MG63 (cell line): ENCODE results near the gene ZNF318. TPM values are rescaled to one million over a fixed set of nuclear protein-coding genes. Genes with fewer than 3 reads are reported as not detected.

Experiments used
- DNase-seq: peaks from one replicate; pipeline ENCODE4 v3.0.0-alpha.2; 2020
- H3K27me3 ChIP-seq: fragments of 250-450 bp; sonication (Bioruptor Pico); 2 replicates; pipeline ENCODE4 v1.5.1; 2020; ENCODE audit warnings: mild to moderate bottlenecking, moderate library complexity
- H3K36me3 ChIP-seq: fragments of 250-450 bp; sonication (Bioruptor Pico); 2 replicates; pipeline ENCODE4 v1.5.1; 2020; ENCODE audit warnings: mild to moderate bottlenecking, moderate library complexity
- H3K4me3 ChIP-seq: fragments of 250-450 bp; sonication (Bioruptor Pico); 2 replicates; pipeline ENCODE4 v1.5.1; 2020; ENCODE audit warnings: mild to moderate bottlenecking, moderate library complexity
- H3K9me3 ChIP-seq: fragments of 250-450 bp; sonication (Bioruptor Pico); 2 replicates; pipeline ENCODE4 v1.5.1; 2020; ENCODE audit warnings: mild to moderate bottlenecking, moderate library complexity
- total RNA-seq: library from RNA; depleted of rRNA; stranded (reverse); fragments of >200 nt; shearing (Covaris generic); gene quantifications from 2 replicates; pipeline ENCODE4 v1.2.3, GENCODE V29; 2014; ENCODE audit warnings: low replicate concordance

The ZNF318 gene
- total RNA-seq, 1 experiment from 2014 or later: 1.3 TPM

DNA sequence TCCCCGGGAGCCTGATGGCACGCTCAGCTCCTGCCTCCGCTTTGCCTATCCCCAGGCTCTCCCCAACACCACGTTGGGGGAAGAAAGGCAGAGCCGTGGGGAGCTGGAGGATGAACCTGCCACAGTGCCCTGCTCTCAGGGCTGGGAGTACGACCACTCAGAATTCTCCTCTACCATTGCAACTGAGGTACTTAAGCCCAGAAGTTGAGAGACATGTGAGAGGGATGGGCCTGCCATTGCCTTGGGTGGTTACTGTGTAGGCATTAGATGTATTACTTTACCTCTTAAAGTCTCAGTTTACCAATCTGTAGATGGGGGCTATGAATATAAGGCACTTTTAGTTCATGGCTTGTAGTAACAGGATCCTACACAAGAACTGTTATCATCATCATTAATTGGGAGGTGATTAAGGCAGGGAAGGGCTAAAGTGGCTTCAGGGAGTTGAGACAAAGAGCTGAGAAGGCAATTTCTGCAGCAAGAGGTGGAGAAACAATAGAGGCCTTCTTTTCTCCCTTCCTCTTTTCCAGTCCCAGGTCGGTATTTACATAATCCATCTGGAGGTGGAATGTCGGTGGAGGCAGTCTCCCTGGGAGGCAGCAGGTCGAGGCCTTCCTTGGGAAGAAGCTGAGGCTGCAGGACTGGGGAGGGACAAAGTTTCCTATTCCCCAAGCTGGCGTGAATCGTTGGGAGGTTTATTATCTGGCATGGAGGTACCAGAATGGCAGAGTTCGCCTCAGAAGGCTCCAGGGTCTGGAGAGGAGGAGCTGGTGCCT, 70.7 kb downstream of the ZNF318 start:
- no peaks in the 10 kb centered on the region for H3K27me3 ChIP-seq
- no peak overlapping the region for H3K4me3 ChIP-seq

DNA sequence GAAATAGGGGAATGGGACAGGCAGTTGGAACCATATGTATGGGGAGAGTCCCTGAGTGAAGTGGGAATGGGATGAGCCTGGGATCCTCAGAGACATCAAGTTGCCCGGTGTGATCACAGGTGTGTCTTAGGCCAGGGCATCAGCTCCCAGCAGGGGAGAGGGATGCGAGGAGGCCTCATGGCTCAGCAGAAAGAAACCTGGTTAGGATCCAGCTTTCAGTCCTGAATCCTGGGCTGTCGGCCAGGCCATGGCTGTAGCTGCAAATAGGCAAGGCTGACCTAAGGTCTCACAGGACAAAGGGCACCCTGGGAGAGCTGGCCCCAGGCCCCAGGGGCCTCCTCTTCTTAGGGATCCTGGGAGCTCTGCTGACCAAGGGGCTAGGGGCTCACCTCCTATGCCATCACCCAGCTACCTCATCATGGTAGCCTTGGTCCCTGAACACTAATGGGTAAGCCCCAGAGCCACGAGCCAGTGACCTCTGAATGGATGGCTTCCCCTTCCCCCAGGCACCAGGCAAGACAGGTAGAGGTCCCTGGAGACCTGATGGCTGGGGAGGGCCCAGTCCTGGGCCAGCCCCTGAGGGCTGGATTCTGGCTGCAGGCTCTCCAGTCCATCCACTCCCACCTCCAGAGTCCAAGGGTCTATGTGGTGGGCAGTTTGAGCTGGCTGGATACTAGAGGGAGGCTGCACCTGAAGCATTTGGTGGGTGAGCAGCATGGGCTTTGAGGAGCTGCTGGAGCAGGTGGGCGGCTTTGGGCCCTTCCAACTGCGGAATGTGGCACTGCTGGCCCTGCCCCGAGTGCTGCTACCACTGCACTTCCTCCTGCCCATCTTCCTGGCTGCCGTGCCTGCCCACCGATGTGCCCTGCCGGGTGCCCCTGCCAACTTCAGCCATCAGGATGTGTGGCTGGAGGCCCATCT, 71.5 kb downstream of the ZNF318 start, which contains the start of gene SLC22A7:
SLC22A7 (plus strand) TSS at position 617 of the 921 bp plus-strand sequence; CDS start at position 716, 99 bp downstream.
- peak; percentile 52 for DNase-seq
- Histone ChIP-seq H3K36me3 (no peaks in the 10 kb centered on the region), H3K9me3 (no peaks in the 10 kb centered on the region), H3K27me3 (no peaks in the 10 kb centered on the region), H3K4me3 (no peak within 1 kb of the TSS)

More for the DNA sequence above, 70.7 kb downstream of the ZNF318 start:
- no peak for DNase-seq
- Histone ChIP-seq H3K36me3 (no peaks in the 10 kb centered on the region), H3K9me3 (no peaks in the 10 kb centered on the region)

DNA sequence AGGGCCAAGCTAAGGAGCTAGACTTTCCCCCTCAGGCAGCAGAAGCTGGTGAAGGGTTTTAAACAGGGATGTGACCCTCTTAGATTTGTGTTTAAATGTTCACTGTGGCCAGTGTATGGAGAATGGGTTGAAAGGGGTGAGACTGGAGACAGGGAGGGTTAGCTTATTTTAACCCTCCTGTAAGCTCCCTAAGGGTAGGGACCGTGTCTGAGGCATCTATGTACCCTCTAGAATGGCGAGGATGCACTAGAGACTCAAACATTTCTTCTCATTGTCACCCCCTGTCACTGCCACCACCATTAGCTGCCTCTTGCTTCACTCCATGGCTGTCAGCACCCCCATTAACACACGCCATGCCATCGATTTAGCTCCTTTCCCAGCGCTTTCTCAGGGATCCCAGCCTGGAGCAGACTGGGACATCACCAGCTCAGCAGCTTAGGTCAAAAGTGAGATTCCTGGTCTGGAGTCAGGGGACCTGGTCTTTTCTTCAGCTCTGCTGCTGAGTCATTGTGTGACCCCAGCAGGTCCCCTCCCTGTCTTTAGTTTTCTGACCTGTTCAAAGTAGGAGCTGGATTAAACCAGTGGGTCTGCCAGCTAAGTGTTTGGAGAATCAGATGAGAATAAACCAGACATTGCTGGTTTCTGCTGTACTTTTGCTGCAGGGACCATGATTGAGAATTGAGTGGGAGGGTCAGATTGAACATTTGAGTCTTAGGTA, 72.5 kb downstream of the ZNF318 start:
- Histone ChIP-seq H3K4me3 (no peak overlapping the region), H3K9me3 (no peaks in the 10 kb centered on the region), H3K27me3 (no peaks in the 10 kb centered on the region), H3K36me3 (no peaks in the 10 kb centered on the region)
- DNase-seq: no peak

DNA sequence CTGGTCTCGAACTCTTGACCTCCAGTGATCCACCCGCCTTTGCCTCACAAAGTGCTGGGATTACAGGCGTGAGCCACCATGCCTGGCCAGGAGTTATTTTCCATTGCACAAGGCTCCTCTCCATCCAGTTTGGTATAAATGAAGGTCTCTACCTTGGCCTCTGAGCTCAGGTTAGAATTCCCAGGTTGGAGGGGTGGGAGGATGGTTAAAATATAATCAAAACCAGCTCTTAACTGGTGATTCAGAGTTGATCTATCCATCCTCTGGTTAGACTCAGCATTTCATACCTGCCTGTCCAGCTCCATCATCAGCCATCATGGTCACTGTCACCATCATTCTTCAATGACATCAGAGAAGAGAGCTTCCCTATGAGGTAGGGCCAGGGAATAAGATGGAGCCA, 74.0 kb downstream of the ZNF318 start:
- H3K27me3 ChIP-seq: no peaks in the 10 kb centered on the region
- H3K36me3 ChIP-seq: no peaks in the 10 kb centered on the region
- DNase-seq: no peak
- no peaks in the 10 kb centered on the region for H3K9me3 ChIP-seq
- H3K4me3 ChIP-seq: no peak overlapping the region

DNA sequence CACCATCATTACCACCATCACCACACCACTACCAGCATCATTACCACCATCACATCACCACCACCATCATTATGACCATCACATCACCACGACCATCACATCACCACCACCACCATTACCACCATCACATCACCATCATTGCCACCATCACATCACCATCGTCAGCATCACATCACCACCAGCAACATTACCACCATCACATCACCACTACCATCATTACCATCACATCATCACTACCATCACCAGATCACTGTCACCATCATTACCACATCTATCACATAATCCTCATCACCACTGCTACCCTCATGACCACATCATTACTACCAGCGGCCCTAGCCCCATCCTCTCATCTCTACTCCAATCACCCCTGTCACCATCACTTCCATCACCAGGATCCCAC, 74.9 kb downstream of the ZNF318 start:
- no peaks in the 10 kb centered on the region for H3K9me3 ChIP-seq
- no peak for DNase-seq
- no peak overlapping the region for H3K4me3 ChIP-seq
- no peaks in the 10 kb centered on the region for H3K36me3 ChIP-seq
- H3K27me3 ChIP-seq: no peaks in the 10 kb centered on the region

DNA sequence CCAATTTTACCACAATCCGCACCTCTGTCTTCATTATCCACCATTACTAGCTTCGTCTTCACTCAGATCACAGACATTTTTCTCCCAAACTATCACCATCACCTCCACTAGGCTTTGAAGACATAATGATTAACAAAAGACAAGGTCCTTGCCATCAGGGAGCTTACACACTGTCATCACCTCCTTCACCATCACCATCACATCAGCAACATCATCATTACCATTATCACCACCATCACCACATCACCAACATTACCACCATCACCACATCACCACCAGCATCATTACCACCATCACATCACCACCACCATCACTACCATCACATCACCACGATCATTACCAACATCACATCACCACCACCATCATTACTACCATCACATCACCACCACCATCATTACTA, 75.7 kb downstream of the ZNF318 start:
- no peak for DNase-seq
- no peaks in the 10 kb centered on the region for H3K27me3 ChIP-seq
- H3K9me3 ChIP-seq: no peaks in the 10 kb centered on the region
- H3K4me3 ChIP-seq: no peak overlapping the region
- no peaks in the 10 kb centered on the region for H3K36me3 ChIP-seq

DNA sequence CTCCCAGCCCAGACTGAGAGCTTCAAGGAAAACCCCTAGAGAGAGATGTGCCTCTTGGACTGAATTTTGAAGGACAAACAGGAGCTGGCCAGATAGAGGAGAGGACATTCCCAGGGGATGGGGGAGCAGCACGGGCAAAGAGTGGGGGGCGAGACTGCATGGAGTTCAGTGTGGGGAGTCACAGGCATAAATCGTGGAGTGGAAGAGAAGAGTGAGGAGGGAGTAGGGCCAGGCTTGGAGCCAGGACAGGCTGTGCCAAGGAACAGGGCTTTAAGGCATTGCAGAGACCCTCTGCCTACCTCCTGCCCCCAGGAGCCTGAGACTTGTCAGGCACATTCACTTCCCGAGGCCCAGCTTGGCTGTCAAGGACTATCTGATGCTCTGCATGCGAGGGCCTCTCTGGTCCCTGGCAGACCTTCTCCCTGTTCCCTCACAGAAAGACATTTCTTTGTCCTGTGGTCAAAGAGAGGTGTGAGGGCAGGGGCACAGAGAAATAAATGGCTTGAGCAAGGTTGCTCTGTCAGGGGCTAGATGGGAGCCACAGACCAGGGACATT, 76.6 kb downstream of the ZNF318 start:
- DNase-seq: no peak
- H3K36me3 ChIP-seq: no peaks in the 10 kb centered on the region
- H3K4me3 ChIP-seq: no peak overlapping the region
- H3K27me3 ChIP-seq: no peaks in the 10 kb centered on the region
- no peaks in the 10 kb centered on the region for H3K9me3 ChIP-seq

DNA sequence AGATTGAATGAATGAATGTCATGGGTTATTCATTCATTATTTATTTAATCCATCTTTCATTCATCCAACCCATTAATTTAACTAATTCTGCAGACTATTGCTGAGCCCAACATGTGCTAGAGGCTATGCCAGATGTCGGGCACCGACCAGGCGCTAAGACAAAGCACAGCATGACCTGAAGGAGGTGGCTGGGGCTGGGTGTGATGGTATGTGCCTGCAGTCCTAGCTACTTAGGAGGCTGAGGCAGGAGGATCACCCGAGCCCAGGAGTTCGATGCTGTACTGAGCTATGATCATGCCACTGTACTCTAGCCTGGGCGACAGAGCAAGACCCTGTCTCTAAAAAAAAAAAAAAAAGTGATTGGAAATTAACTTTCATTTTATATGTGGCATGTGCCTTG, 77.1 kb downstream of the ZNF318 start:
- no peaks in the 10 kb centered on the region for H3K9me3 ChIP-seq
- no peak for DNase-seq
- H3K36me3 ChIP-seq: no peaks in the 10 kb centered on the region
- no peaks in the 10 kb centered on the region for H3K27me3 ChIP-seq
- H3K4me3 ChIP-seq: no peak overlapping the region

DNA sequence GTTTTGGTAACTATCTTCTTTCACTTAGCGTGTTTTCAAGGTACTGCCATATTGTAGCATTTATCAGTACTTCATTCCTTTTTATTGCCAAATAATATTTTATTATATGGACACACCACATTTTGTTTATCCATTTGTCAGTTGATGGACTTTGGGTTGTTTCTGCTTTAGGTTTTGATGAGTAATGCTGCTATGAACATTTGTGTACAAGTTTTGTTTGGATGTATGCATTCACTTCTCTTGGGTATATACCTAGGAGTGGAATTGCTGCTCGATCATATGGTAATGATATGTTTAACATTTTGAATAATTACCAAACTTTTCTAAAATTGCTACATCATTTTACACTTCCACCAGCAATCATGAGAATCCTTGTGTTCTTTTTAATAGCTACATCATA, 77.7 kb downstream of the ZNF318 start:
- Histone ChIP-seq H3K9me3 (no peaks in the 10 kb centered on the region), H3K4me3 (no peak overlapping the region), H3K36me3 (no peaks in the 10 kb centered on the region), H3K27me3 (no peaks in the 10 kb centered on the region)
- DNase-seq: no peak

DNA sequence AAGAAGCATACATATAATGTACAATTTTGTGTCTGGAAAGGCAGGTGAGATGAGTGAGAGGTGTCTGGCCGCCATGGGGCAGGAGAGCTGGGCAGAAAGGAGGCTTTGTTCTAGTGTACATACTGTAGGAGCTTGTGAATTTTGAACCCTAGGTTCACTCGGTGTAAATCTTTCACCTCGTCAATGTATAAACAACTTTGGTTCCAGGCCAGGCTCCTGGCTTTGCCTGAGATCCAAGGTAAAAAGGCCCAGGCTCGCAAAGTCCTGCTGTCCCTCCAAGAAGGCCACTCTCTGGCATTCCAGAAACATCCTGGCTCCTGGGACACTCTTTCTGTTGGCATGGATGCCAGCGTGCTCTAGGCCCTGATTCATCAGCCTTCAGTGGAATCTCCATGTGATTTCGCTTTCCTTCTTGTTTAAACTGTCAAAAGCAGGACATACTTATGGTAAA, 78.5 kb downstream of the ZNF318 start:
- no peaks in the 10 kb centered on the region for H3K9me3 ChIP-seq
- H3K27me3 ChIP-seq: no peaks in the 10 kb centered on the region
- H3K4me3 ChIP-seq: no peak overlapping the region
- no peak for DNase-seq
- no peaks in the 10 kb centered on the region for H3K36me3 ChIP-seq

DNA sequence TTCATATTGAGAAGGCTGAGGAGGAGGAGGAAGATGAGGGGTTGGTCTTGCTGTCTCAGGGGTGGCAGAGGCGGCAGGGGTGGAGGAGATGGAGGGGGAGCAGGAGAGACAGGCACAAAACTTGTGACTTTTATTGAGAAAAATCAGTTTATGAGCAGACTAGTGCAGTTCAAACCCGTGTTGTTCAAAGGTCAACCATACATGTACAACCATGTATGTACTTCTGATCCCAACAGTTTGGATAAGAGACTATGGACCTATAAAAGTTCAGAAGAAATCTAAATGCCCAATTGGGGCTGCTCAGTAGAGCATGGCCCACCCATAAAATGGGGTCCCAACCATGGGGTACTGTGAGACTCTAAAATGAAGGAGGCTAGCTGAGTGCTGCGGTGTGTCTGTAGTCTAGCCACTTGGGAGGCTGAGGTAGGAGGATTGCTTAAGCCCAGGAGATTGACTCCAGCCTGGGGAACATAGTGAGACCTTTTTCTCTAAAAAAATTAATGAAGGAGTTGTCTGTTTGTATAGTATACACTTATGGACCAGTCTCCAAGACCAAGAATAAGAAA, 79.0 kb downstream of the ZNF318 start:
- no peaks in the 10 kb centered on the region for H3K36me3 ChIP-seq
- no peak overlapping the region for H3K4me3 ChIP-seq
- H3K27me3 ChIP-seq: no peaks in the 10 kb centered on the region
- DNase-seq: no peak
- H3K9me3 ChIP-seq: no peaks in the 10 kb centered on the region

DNA sequence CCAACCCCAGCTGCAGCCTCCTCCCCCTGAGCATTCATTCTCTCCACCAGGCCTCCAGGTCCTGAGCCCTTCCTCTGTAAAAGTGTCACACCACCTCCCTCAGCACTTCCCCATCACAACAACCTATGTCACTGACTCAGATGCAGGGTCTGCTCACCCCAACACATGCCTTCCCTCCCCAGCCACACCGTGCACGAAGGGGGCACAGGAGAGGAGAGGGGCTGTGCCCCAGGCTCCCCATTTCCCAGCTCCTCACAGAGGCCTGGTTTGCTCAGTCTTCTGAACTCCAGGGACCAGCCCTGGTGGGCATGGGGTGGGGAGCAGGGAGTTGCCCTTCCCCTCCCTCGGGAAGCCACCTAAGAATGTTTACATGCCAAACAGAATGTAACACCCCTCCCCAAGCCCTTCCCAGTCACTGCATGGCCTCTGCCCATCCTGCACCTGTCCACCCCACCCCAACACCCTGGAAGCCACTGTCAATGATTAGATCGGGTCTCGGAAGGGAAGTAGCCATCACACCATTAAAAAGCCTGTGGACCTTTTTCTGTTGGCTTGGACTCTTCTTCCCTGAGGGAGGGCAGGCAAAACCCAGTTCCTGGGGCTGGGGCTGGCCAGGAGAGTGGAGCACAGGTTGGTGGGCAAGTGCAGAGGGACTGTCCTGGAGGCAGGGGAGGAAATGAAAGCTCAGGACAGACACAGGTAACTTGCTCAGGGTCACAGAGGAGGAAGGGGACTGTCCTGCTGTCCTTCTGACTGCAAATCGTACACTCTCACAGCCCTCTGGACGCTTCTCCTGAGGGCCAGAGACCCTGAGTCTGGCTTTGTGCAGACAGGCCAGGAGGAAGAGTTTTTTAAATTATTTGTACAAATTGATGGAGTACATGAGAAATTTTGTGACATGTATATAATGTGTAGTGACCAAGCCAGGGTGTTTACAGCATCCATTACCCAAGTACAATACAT, 81.4 kb downstream of the ZNF318 start:
- Histone ChIP-seq H3K4me3 (no peak overlapping the region), H3K9me3 (no peaks in the 10 kb centered on the region), H3K27me3 (no peaks in the 10 kb centered on the region), H3K36me3 (no peaks in the 10 kb centered on the region)
- DNase-seq: no peak

DNA sequence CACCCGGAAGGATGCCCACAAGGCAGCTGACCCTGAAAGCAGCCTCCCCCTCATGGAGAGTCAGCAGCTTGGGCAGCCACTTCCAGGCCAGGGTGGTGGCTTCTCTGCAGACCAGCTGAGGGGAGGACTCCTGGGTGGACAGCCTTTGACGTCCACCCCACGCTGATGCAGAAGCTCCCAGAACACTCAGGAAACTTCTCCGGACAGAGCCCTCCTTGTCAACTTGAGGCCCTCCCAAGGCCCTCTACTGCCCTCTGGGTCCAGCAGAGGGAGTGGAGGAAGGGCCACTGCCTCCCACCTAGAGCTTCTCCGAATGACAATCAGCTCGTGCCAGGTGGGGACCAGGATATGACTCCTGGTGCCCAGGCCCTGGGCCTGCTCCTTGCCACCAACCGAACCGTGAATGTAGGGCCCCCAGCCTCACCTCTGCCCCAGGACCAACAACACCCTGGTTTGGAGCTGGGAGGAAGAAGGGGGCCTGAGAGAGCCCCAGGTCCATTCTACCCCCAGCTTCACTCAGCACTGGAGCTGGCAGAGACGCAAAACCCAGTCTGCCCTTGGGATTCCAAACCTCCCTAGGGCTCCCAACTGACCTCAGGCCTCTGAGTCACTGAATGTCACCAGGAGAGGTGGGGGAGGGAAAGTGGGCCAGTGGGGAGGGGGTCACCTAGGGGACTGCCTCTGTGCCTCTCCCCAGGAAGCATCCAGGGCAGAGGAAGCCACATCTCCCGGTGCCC, 82.3 kb downstream of the ZNF318 start:
- H3K9me3 ChIP-seq: no peaks in the 10 kb centered on the region
- H3K27me3 ChIP-seq: no peaks in the 10 kb centered on the region
- H3K36me3 ChIP-seq: no peaks in the 10 kb centered on the region
- peak; percentile 13 for DNase-seq
- H3K4me3 ChIP-seq: no peak overlapping the region

DNA sequence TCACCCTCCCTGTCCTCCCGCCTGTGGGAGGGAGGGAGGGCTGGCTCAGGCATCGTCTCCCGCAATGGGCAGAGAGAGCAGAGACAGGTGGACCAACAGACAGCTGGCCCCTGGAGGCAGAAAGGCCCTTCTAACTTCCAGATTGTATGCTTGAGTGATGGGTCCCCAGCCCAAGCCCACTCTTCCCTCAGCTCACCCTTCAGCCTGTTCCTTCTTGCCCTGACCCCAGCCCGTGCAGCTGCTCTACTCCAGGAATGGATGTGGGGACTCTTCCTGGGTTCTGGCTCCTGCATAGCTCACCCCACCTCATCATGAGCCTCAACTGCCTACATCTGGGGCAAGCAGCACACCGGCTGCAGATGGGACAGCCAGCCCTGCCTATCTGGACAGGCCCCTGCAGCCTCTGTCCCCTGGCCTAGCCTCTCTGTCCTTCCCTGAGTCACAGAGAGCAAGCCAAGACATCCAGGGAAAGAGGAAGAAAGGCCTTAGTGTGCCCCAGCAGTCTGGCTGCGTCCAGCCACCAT, 82.9 kb downstream of the ZNF318 start:
- DNase-seq: no peak
- no peaks in the 10 kb centered on the region for H3K36me3 ChIP-seq
- H3K27me3 ChIP-seq: no peaks in the 10 kb centered on the region
- H3K9me3 ChIP-seq: no peaks in the 10 kb centered on the region
- no peak overlapping the region for H3K4me3 ChIP-seq
